ENCODE measurements around the gene SNX8. TPM values are rescaled to one million over a fixed set of nuclear protein-coding genes. Genes with fewer than 3 reads are reported as not detected.

SNX8 gene
- total and polyA plus RNA-seq, 2 donors (not counting 1 experiment from before 2014, with no cell fraction given) = 64.4 to 126 TPM

DNA sequence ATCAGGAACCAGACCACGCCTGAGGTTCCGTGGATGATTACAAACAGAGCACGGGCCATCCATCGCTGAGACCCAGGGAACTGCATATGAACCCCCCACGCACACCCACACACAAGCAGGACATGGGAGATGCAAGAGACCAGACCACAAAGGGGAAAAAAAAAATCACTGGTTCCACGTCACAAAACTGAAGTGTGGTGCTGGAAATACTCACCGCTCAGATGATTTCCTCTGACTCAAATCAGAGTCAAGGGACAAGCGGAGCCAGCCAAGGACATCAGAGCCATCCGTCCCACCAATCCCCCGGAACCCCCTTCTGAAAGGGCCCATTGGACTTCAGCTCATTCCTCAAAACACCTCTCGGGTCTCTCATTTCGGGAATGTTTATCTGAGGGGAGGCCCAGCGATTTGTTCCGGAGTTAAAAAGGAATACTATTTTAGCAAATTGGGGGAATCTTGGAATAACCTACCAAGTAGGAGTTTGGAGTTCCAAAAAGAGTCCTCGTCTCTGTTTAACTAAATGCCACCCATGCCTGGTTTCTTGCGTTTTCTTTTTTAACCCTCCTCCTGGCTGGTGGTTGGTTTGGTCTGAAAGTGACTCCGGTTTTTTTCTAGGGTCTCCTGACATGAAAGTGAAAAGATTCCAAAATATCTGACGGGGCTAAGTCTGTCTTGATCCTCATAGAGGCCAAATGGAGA, 15.0 kb downstream of the SNX8 start:
- ATAC-seq (ENCODE audit: low read depth) = peak; percentile 65
- POLR2A ChIA-PET = interaction anchor here (0.6 to 1.0 kb wide), 3 partner anchors 8 to 37 kb away, joined by 3 read pairs; no protein-coding TSS in a partner anchor

More for the DNA sequence above, 15.0 kb downstream of the SNX8 start:
- Histone ChIP-seq H3K9me3 (ENCODE audit: control extremely low read depth in 1 of 3, control insufficient read depth in 2 of 3, insufficient read depth in 1 of 3, low read length in 2 of 3) (peaks cover 0 to 18% (median 4%) of the 10 kb centered on the region in 3 donors), H3K27ac (ENCODE audit: low read length in 2 of 2) (peak overlapping the region; percentile 84 to 86), H3K9ac (ENCODE audit: low read length) (peak overlapping the region; percentile 55), H3K27me3 (replicated peaks in 1 of 4; ENCODE audit: control extremely low read depth in 1 of 4, control insufficient read depth in 3 of 4, insufficient read depth in 4 of 4, low read length in 3 of 4) (no peaks in the 10 kb centered on the region), H3K4me2 (replicated peaks; ENCODE audit: low read depth, low read length, poor library complexity, severe bottlenecking) (peak overlapping the region; percentile 68), H3K4me3 (ENCODE audit: control extremely low read depth in 1 of 5, extremely low read depth in 1 of 5, insufficient read depth in 1 of 5, low read depth in 2 of 5, low read length in 4 of 5) (peak overlapping the region in 4 of 5 experiments; percentile 16 to 55 (median 35)), H2AFZ (ENCODE audit: insufficient read depth, low read depth, low read length, poor library complexity, severe bottlenecking) (no peak overlapping the region), H3K4me1 (ENCODE audit: control insufficient read depth in 2 of 2, insufficient read depth in 2 of 2, low read length in 2 of 2) (peaks cover 58 to 69% of the 10 kb centered on the region in 2 donors), H3K79me2 (ENCODE audit: control insufficient read depth, insufficient read depth, low read length) (peaks cover 91% of the 10 kb centered on the region), H3K36me3 (replicated peaks in 1 of 2; ENCODE audit: control extremely low read depth in 1 of 2, control insufficient read depth in 1 of 2, extremely low read depth in 1 of 2, insufficient read depth in 2 of 2, low read length in 1 of 2) (no peaks in the 10 kb centered on the region), H4K20me1 (ENCODE audit: control insufficient read depth, insufficient read depth, low read length, poor library complexity, severe bottlenecking) (no peaks in the 10 kb centered on the region)
- peak; percentile 83 for DNase-seq
- CTCF ChIA-PET = interaction anchor here (0.9 to 2.2 kb wide), 6 partner anchors 11 to 52 kb away, joined by 3 to 6 read pairs (median 4); no protein-coding TSS in a partner anchor
- intact Hi-C loops (cut with micrococcal nuclease) = loop anchor here (1.0 to 5.0 kb wide), 3 partner anchors 8 to 37 kb away; partner anchors contain the start of gene SNX8
- Mint-ChIP-seq H3K4me1 (peaks cover 67% of the 10 kb centered on the region), H3K27me3 (no peaks in the 10 kb centered on the region), H3K4me3 (peak overlapping the region; percentile 89), H3K27ac (peak overlapping the region; percentile 97), H3K9me3 (ENCODE audit: insufficient read depth) (peaks cover 2% of the 10 kb centered on the region)
- TF ChIP-seq, protein P1, sequence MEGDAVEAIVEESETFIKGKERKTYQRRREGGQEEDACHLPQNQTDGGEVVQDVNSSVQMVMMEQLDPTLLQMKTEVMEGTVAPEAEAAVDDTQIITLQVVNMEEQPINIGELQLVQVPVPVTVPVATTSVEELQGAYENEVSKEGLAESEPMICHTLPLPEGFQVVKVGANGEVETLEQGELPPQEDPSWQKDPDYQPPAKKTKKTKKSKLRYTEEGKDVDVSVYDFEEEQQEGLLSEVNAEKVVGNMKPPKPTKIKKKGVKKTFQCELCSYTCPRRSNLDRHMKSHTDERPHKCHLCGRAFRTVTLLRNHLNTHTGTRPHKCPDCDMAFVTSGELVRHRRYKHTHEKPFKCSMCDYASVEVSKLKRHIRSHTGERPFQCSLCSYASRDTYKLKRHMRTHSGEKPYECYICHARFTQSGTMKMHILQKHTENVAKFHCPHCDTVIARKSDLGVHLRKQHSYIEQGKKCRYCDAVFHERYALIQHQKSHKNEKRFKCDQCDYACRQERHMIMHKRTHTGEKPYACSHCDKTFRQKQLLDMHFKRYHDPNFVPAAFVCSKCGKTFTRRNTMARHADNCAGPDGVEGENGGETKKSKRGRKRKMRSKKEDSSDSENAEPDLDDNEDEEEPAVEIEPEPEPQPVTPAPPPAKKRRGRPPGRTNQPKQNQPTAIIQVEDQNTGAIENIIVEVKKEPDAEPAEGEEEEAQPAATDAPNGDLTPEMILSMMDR (IDR thresholded peaks at IDR 0.05) = no peak
- TF ChIP-seq EZH2 (IDR thresholded peaks at IDR 0.05; ENCODE audit: borderline replicate concordance, insufficient read depth, low read depth, low read length, poor library complexity, severe bottlenecking) = no peak
- 30% methylated on average over 7 of the region's 18 CpGs for WGBS (ENCODE audit: insufficient coverage)

All from B cell (primary cell).